NCI-H2227 treated with DMSO at 0.1 percent for 48 hours (cell line): Measurements from ENCODE around the gene SPATA2L.

ENCODE experiments used
- DNase-seq: peaks from one replicate; lab custom pipeline; 2025; lab: John Stamatoyannopoulos, UW

The SPATA2L gene

GRCh38 chr16:89729293-89729692 lies 27.8 kb upstream of the SPATA2L start:
- DNase-seq, result no peak

GRCh38 chr16:89727406-89728120 lies 26.1 kb upstream of the SPATA2L start:
- no peak for DNase-seq

GRCh38 chr16:89723279-89724250 lies 22.1 kb upstream of the SPATA2L start:
- DNase-seq, result no peak

GRCh38 chr16:89722392-89723278 lies 21.1 kb upstream of the SPATA2L start:
- peak; percentile 20 for DNase-seq

- DNase-seq, result no peak
These were observed 20.3 kb upstream of the SPATA2L start for GRCh38 chr16:89721546-89722391.

GRCh38 chr16:89720813-89721545 lies 19.5 kb upstream of the SPATA2L start, which contains the start of the genes VPS9D1 and ZNF276:
Gene VPS9D1, minus strand, starts transcription at chr16:89720898. Its CDS starts 37 bp downstream, at chr16:89720861.
Gene ZNF276, plus strand, starts transcription at chr16:89721537. Its CDS starts 104 bp downstream, at chr16:89721641.
- peak; percentile 65 for DNase-seq

GRCh38 chr16:89720551-89720812 lies 19.0 kb upstream of the SPATA2L start:
- no peak for DNase-seq

GRCh38 chr16:89717688-89718505 lies 16.4 kb upstream of the SPATA2L start:
- DNase-seq, result no peak

- no peak for DNase-seq
These were observed 15.6 kb upstream of the SPATA2L start for GRCh38 chr16:89716916-89717687.

- no peak for DNase-seq
These were observed 15.0 kb upstream of the SPATA2L start for GRCh38 chr16:89716493-89716892.

- no peak for DNase-seq
These were observed 10.8 kb upstream of the SPATA2L start for GRCh38 chr16:89712274-89712781.

GRCh38 chr16:89711601-89712273 lies 10.2 kb upstream of the SPATA2L start:
- DNase-seq, result no peak

GRCh38 chr16:89710709-89711564 lies 9.4 kb upstream of the SPATA2L start:
- no peak for DNase-seq

- no peak for DNase-seq
These were observed 8.4 kb upstream of the SPATA2L start for GRCh38 chr16:89709716-89710432.

- DNase-seq, result no peak
These were observed 7.7 kb upstream of the SPATA2L start for GRCh38 chr16:89709166-89709565.

- no peak for DNase-seq
These were observed 7.0 kb upstream of the SPATA2L start for GRCh38 chr16:89708481-89708931.
